HepG2 (cell line): ENCODE results near the gene LDAH. TPM values are rescaled to one million over a fixed set of nuclear protein-coding genes. Genes with fewer than 3 reads are reported as not detected.

Experiments
- ATF3 ChIP-seq: sonication (generic); formaldehyde crosslinking; IDR thresholded peaks from 2 replicates; pipeline ENCODE4 v1.4.0; 2020; ENCODE audit warnings: missing genetic modification reagents
- DNMT3B ChIP-seq: conservative IDR thresholded peaks from 2 replicates; pipeline ENCODE4 v1.6.1; 2016; ENCODE audit warnings: missing biosample characterization, control low read depth
- E2F5 ChIP-seq: sonication (generic); formaldehyde crosslinking; conservative IDR thresholded peaks from 2 replicates; pipeline ENCODE4 v1.4.0; 2020; ENCODE audit warnings: missing genetic modification reagents
- EED ChIP-seq: sonication (generic); formaldehyde crosslinking; IDR thresholded peaks from 2 replicates; pipeline ENCODE4 v1.5.0; 2020; ENCODE audit warnings: mild to moderate bottlenecking, missing genetic modification reagents
- FOXP1 ChIP-seq, 2 experiments: fragments of 450-650 bp in 1 of 2; IDR thresholded peaks; 2 replicates each; pipeline ENCODE4 v1.6.1; 2017 to 2018; ENCODE audit warnings: antibody characterized with exemption in 1 of 2
- KAT8 ChIP-seq: IDR thresholded peaks from 2 replicates; pipeline ENCODE4 v1.6.1; 2016; ENCODE audit warnings: missing genetic modification reagents, missing compliant biosample characterization
- MED13 ChIP-seq: sonication (generic); formaldehyde crosslinking; IDR thresholded peaks from 2 replicates; pipeline ENCODE4 v1.5.0; 2020; ENCODE audit warnings: missing genetic modification reagents
- PHF5A ChIP-seq: IDR thresholded peaks from one replicate; pipeline ENCODE4 v1.6.1; 2018; ENCODE audit warnings: low read depth, missing genetic modification reagents; ENCODE audit not compliant: unreplicated experiment
- RBFOX2 ChIP-seq: fragments of 200-400 bp; formaldehyde crosslinking; IDR thresholded peaks from 2 replicates; pipeline ENCODE4 v1.6.1; 2017; ENCODE audit warnings: low read depth, mild to moderate bottlenecking, low read length
- RORA ChIP-seq: sonication (generic); formaldehyde crosslinking; IDR thresholded peaks from 2 replicates; pipeline ENCODE4 v1.5.0; 2020; ENCODE audit warnings: mild to moderate bottlenecking, missing genetic modification reagents, moderate library complexity
- SALL2 ChIP-seq: sonication (generic); formaldehyde crosslinking; IDR thresholded peaks from 2 replicates; pipeline ENCODE4 v1.8.1; 2023; ENCODE audit warnings: mild to moderate bottlenecking, missing genetic modification reagents, inconsistent platforms
- SRF ChIP-seq: IDR thresholded peaks from 2 replicates; pipeline ENCODE4 v1.6.1; 2011; ENCODE audit warnings: mild to moderate bottlenecking, low read depth, low read length, moderate library complexity
- TCF12 ChIP-seq, 2 experiments: fragments of 450-650 bp in 1 of 2; sonication (generic) in 1 of 2; formaldehyde crosslinking in 1 of 2; IDR thresholded peaks; 2 replicates each; pipeline versions ENCODE4 v1.6.1 to v1.8.0; 2017 to 2022; ENCODE audit warnings: antibody characterized with exemption in 1 of 2, mild to moderate bottlenecking in 1 of 2, missing genetic modification reagents in 1 of 2, moderate library complexity in 1 of 2
- TRAFD1 ChIP-seq: sonication (generic); formaldehyde crosslinking; IDR thresholded peaks from 2 replicates; pipeline ENCODE4 v1.5.1; 2020; ENCODE audit warnings: missing genetic modification reagents, mild to moderate bottlenecking, borderline replicate concordance
- YEATS4 ChIP-seq: sonication (generic); formaldehyde crosslinking; IDR thresholded peaks from 2 replicates; pipeline ENCODE4 v1.4.0; 2020; ENCODE audit warnings: missing genetic modification reagents, borderline replicate concordance
- ZBTB14 ChIP-seq: sonication (generic); formaldehyde crosslinking; IDR thresholded peaks from 2 replicates; pipeline ENCODE4 v1.4.0; 2020; ENCODE audit warnings: missing genetic modification reagents
- ZNF251 ChIP-seq: sonication (generic); formaldehyde crosslinking; IDR thresholded peaks from 2 replicates; pipeline ENCODE4 v1.9.0; 2021; ENCODE audit warnings: mild to moderate bottlenecking, missing genetic modification reagents
- ZNF335 ChIP-seq: sonication (generic); formaldehyde crosslinking; IDR thresholded peaks from 2 replicates; pipeline ENCODE4 v1.4.0; 2020; ENCODE audit warnings: missing genetic modification reagents
- ZNF343 ChIP-seq: sonication (generic); formaldehyde crosslinking; IDR thresholded peaks from 2 replicates; pipeline ENCODE4 v1.4.0; 2020; ENCODE audit warnings: mild to moderate bottlenecking, missing genetic modification reagents
- ZNF556 ChIP-seq: sonication (generic); formaldehyde crosslinking; IDR thresholded peaks from 2 replicates; pipeline ENCODE4 v1.4.0; 2020; ENCODE audit warnings: mild to moderate bottlenecking, missing genetic modification reagents, borderline replicate concordance
- ZNF598 ChIP-seq: sonication (generic); formaldehyde crosslinking; IDR thresholded peaks from 2 replicates; pipeline ENCODE4 v1.5.1; 2020; ENCODE audit warnings: mild to moderate bottlenecking, missing genetic modification reagents, borderline replicate concordance
- ZNF792 ChIP-seq: IDR thresholded peaks from 2 replicates; pipeline ENCODE4 v1.6.1; 2016
- polyA plus RNA-seq, 8 experiments: library from polyadenylated mRNA; depleted of rRNA in 3 of 8; stranded (reverse) in 7 of 8; unstranded in 1 of 8; fragments of >200 nt; fragmentation: Illumina TruSeq in 4 of 8; extraction: Trizol in 4 of 8; gene quantifications; 2 replicates each; pipeline versions ENCODE4 v1.2.1 to v1.2.3, GENCODE V29; 2011 to 2016; ENCODE audit warnings: low read depth in 4 of 8, missing spikeins in 1 of 8, mixed read lengths in 1 of 8; ENCODE audit not compliant: insufficient read depth in 1 of 8
- total RNA-seq, 5 experiments: library from RNA; depleted of rRNA; stranded (reverse); fragments of >200 nt; fragmentation: Illumina TruSeq; extraction: Trizol; gene quantifications; 2 replicates each; pipeline ENCODE4 v1.2.3, GENCODE V29; 2016; ENCODE audit warnings: low read depth in 1 of 5

LDAH gene
- total and polyA plus RNA-seq, 2 of the 13 experiments (the other 11 are each of a cell fraction or from before 2014, with no cell fraction given): 28.8 to 46.2 TPM

GRCh38 chr2:20650877-20651730 is 171.8 kb downstream of the LDAH start, which contains the start of gene HS1BP3 (continued):
- TF ChIP-seq MED13 (CRISPR knock-in tag): no peak; the same call in 1 of the 2 replicates
- TF ChIP-seq ZNF792: peak; percentile 68; the same call in 1 of the 2 replicates
- peak; percentile 93 for TF ChIP-seq RBFOX2
- TF ChIP-seq TRAFD1 (CRISPR knock-in tag): 0 out of 2 replicates have a peak, but pooled peaks have one; percentile 62
- TF ChIP-seq EED: 0 out of 2 replicates have a peak, but pooled peaks have one; percentile 37
- TF ChIP-seq ZNF335 (CRISPR knock-in tag): peak; percentile 75; the same call in 1 of the 2 replicates
- peak; percentile 79; the same call in 1 of the 2 replicates for TF ChIP-seq KAT8 (CRISPR knock-in tag)
- TF ChIP-seq TCF12 (IDR thresholded peaks at IDR 0.05): no peak
- TF ChIP-seq TCF12 (CRISPR knock-in tag; IDR thresholded peaks at IDR 0.05): peak; percentile 90
- TF ChIP-seq DNMT3B (CRISPR knock-in tag): no peak; the same call in 1 of the 2 replicates
- no peak for TF ChIP-seq FOXP1 (IDR thresholded peaks at IDR 0.05)
- TF ChIP-seq FOXP1 (CRISPR knock-in tag; IDR thresholded peaks at IDR 0.05): peak; percentile 5; the same call in 1 of the 2 replicates
- peak; percentile 48 for TF ChIP-seq ZNF598 (CRISPR knock-in tag)
- TF ChIP-seq YEATS4 (CRISPR knock-in tag): peak; percentile 97
- no peak for TF ChIP-seq ZNF251 (CRISPR knock-in tag)
- TF ChIP-seq SRF: peak; percentile 76; the same call in 1 of the 2 replicates
- TF ChIP-seq ZNF343 (CRISPR knock-in tag): 0 out of 2 replicates have a peak, but pooled peaks have one; percentile 85
- no peak for TF ChIP-seq RORA
- TF ChIP-seq PHF5A (CRISPR knock-in tag): no peak
- TF ChIP-seq SALL2 (CRISPR knock-in tag): peak; percentile 97; the same call in 1 of the 2 replicates
- peak; percentile 70 for TF ChIP-seq E2F5 (CRISPR knock-in tag)
- TF ChIP-seq ZNF556: peak; percentile 94
- TF ChIP-seq ZBTB14 (CRISPR knock-in tag): peak; percentile 73
- peak; percentile 57 for TF ChIP-seq ATF3 (CRISPR knock-in tag)
